Fibroblast of skin of right biceps (primary cell): ENCODE data around the gene GLIS1.
A peak's percentile ranks its signal among the peaks of the same experiment; 100 is the strongest.

ENCODE experiments used
- DNase-seq: peaks from one replicate; pipeline ENCODE4 v3.0.0-alpha.2; 2013

The GLIS1 gene

DNA sequence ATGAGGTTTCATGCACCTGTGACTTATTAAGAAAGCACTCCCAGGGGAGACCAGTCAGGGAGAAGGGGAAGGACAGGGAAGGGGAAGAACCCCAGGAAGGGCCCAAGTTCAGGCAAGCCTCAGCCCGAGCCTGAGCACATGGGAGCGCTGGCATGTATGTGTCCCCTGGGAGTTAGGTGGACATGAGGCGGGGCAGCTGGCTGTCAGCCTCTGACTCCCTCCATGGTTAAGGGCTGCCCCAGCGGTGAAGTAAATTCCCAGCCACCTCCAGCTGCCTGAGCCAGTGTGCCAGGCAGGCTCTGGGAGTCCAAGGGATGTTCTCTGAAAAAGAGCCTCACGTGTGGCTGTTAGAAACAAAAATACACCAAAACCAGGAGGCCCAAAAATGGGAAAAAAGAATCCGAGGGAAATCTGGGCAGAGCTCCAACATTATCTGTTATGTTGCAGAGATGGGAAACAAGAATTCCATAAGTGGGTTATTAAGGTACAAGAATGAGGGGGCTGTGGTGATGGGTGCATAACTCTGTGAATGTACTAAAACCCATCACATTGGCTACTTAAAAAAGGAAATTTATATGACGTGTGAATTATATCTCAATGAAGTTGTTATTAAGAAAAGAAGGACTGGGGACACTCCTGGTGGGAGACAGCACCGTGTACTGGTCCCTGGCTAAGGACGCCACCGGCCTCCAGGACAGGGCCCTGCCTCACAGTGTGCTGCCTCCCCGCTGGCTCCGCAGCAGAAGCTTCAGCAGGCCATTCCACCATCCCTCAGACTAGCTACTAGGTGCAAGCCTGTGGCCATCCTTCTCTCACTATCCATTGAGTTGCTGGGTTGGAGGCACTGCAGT, 261.1 kb downstream of the GLIS1 start:
- DNase-seq = peak; percentile 57

- no peak for DNase-seq
Observed at GRCh38 chr1:53476579-53476978, 262.4 kb downstream of the GLIS1 start.

- DNase-seq = no peak
Observed at GRCh38 chr1:53475664-53476063, 263.3 kb downstream of the GLIS1 start.

DNA sequence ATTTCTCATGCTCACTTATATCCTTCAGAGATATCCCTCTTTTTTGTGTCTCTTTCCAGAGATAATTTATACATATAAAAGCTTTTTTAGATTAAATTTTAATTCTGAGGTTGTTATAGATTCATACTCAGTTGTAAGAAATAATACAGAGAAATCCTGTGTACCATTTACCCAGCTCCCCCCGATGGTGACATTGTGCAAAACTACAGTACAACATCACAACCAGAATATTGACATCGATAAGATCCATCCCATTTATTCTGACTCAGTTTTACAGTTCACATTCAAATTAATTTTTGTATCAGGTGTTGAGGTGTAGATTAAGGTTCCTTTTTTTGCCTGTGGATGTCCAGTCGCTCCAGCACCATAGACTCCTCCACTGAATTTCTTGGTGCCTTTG, 265.5 kb downstream of the GLIS1 start:
- DNase-seq = no peak

DNA sequence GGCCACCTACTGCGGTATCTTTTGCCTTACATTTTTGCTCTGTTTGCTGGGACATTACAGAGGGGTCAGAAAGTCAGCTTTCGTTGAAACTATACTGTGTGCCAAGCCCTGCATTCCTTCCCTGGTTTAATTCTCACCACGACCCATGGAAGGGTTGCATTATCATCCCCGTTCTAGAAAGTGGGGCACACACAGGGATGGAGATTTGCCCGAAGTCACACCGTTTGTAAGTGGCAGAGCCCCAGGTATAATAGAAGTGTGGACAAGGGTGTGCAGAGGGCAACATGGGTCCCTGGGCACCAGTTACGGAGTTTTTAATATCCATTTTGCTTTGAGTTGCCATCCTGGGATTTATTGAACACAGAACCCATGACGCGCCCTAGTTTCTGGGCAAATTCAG, 268.0 kb downstream of the GLIS1 start:
- DNase-seq = no peak

- no peak for DNase-seq
Observed at GRCh38 chr1:53470584-53470983, 268.4 kb downstream of the GLIS1 start.

GRCh38 chr1:53470155-53470554, 268.8 kb downstream of the GLIS1 start:
- peak; percentile 78 for DNase-seq

DNA sequence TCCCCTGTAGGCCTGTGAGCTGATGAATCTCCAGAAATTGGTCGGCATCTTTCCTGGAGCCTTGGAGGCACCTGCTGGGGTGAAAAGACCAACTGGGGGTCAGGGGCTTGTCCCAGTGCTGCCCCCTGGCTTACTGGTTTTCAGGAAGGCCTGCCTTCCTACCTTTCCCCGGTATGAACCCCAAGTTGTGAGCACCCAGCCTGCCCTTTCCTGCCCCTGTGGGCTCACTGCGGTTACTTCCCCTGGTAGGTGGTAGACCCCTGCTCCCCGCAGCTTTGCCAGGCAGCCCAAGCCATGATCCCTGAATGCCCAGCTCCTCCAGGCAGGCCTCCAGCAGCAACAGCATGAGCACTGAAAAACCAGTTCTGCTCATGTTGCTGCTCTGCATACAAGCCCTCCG, 269.6 kb downstream of the GLIS1 start:
- no peak for DNase-seq

DNA sequence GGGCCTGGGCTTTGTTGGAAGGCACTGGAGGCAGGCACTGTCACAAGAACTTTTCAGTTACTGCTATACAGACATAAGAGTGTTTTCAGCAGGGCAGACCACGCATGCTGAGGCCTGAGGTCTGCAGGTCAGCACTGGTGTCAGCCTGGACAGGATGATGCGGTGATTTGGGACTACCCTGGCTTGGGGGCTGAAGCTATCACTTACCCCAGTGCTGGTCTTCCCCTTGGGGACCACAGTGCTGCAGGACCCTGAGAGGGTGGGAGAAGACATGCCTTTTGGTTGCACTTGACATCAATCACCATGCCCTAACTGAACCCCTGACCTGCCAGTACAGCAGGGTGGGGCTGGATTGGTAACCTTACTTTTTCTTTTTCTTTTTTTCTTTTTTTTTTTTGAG, 270.6 kb downstream of the GLIS1 start:
- no peak for DNase-seq

DNA sequence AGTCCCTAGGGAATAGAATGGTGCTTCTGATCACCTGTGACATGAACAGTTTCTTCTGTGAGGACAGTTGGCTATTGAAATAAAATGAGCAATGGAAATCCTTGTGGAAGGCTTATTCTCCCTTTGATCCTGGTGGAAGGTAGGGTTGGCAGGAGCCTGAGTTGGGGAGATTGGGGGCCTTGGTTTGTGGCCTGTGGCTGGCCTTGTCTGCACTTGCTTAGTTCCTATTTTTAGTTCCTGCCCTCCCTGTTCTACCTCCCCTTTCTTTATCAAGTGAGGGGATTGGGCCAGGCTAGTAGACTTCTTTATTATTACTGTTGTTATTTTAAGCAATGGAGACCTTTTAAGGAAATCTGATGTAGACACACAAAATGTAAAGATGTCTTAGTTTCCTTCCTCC, 271.6 kb downstream of the GLIS1 start:
- DNase-seq = no peak

DNA sequence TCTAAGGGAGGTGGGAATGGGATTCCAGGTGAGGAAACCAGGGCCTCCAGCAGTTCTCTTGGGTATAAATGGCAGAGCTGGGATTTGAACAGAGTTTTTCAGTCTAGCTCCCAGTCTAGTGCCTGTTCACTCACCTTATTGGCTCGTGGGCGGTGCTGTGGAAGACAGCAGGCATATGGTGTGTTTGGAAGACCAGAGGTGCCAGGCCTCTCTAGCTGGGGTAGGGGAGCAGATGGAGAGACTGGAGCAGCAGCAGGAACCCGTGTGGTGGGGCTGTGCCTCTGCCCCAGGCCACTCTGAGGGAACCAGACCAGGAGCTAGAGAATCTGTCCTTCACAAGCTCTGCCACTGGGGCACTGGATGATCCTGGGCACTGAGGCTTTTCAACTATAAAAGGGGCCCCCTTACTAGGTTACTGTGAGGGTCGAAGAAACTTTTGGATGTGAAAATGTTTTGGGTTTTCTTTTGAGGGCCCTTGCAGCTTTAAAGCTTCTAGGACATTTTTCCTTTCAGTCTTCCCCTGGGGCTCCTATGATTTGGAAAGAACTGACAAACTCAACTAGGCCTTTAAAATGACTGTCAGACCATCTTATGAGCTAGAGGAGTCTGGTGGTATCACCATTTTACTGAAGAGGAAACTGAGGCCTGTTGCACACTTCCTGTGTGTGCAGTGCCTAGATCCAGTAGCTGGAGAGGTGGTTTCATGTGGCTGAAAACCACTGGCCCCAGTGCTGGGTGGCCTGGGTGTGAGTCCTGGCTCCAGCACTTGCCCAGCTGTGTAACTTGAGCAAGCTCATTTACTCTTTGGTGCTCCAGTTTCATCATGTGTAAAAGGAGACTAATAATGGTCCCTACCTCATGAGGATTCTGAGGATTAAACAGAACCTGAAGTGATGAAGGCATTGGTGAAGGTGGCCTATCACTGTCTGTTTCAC, 273.7 kb downstream of the GLIS1 start:
- no peak for DNase-seq

DNA sequence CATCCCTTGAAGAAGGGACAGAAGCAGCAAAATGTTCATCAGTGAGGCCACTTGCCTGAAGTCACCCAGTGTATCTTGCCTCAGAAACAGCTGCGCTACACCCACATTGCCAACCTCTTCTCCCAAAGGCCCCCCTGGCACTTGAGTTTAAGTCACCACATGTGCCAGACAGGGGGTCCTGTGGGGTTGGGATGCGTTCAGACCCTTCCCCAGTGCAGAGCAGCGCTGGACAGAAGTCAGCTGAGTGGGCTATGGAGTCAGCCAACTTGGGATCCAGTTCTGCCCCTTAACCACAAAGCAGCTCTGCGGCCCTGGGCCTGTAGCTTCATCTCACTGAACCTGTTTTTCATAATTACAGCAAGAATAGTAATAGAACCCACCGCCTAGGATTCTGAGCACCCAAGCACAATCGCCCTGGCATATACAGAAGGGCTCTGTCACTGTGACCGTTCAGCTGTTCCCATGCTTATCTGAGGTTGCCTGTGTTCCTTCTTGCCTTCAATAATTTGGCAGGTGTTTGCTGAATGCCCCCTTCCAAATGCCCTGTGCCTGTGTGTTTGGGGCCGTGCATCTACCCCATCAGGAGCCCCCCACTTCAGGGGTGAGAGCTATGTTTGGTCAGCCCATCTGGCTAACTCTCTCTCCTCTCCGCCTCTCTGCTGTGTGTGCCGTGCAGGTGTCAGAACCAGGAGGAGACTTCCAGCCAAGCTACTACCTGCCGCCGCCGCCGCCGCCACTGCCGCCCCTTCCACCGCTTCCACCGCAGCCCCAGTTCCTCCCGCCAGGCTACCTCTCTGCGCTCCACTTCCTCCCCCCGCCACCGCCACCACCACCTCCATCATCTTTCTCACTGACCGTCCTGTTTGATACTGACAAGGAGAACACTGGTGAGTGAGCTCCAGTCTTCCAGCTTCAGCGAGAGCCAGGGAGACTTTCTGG, 274.7 kb downstream of the GLIS1 start:
- DNase-seq = no peak

DNA sequence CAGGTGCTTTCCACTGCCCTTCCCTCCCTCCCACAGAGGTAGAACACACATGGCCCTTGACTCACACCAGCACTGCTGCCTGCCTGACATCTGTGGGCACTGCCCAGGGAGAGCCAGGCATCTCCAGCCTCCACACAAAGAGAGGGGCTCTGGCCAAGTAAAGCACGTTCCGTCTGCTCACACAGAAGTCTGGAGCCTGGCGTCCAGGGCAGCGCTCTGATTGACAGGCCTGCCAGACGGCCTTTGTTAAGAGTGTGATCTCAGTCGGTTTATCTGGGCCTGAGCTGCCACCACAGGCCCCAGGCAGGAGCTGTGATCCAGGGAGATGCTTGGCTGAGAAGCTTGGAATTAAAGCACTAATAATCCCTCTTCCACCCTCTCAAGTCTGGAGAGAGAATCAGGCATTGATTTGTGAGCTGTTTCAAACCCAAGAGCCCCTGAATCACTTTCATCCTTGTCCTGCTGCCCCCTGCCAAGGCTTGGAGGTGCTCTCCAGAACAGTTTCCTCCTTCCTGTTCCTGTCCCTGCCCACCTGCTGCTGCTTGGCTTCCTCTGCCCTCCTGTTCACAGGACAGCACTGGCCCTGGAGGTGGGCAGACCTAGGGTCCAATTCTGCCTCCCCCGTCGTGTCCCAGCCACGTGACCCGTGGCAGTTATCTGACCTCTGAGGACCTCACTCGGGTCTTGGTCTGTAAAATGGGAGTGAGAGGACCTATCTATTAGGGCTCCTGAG, 276.0 kb downstream of the GLIS1 start:
- DNase-seq = no peak

DNA sequence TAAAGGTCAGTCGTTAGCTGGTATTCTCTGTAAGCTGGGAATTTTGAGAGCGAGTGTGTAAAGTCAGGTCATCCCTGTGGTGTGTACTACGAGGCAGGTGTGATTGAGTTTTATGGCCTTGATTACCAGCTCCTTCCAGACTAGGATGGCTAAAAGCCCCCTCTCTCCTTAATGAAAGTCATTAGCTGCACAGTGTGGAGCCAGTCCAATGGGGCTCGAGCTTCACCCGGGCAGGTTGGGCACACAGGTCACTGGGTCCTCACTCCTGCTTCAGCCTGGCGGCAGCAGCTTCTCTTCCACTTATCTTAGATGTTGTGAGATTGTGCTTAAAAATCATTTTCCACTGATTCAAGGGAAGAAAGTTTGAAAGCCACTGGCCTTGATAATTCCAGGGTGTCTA, 276.8 kb downstream of the GLIS1 start:
- no peak for DNase-seq

- DNase-seq = no peak
Observed at GRCh38 chr1:53461323-53462044, 277.5 kb downstream of the GLIS1 start.

DNA sequence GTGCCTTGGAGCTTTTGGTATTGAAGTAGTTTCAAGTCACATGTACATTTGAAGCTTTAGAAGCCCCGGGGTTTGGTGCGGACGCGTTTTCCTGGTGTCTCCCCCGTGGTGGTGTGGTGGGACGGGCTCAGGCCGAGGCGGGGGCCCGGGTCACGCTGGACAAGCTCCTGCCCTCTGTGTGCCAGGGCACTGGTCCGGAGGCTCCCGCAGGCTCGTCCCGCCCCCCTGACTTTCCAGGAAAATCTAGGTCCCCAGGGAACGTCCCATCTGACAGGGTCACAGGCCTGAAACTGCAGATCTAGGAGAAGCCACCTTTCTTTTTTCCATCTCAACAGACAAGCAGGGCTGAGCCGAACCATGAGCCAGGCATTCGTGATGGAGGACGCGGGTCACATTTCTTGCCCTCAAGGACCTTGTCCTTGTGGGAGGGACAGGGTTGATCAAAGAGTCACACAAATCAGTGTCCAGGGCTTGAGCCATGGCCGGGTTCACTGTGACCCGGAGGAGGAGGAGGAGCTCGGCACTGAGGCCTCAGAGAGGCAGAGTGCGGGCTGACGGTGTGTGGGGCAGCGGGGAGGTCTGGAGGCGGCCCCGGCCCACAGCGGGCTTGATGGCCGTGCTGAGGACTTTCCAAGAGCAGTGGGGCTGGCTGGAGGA, 278.2 kb downstream of the GLIS1 start:
- no peak for DNase-seq

- no peak for DNase-seq
Observed at GRCh38 chr1:53460211-53460634, 278.7 kb downstream of the GLIS1 start.

GRCh38 chr1:53459321-53460175, 279.4 kb downstream of the GLIS1 start, which contains the start of gene DMRTB1:
Gene DMRTB1, plus strand, starts transcription at chr1:53459399. Its CDS starts 55 bp downstream, at chr1:53459454.
- DNase-seq = no peak

DNA sequence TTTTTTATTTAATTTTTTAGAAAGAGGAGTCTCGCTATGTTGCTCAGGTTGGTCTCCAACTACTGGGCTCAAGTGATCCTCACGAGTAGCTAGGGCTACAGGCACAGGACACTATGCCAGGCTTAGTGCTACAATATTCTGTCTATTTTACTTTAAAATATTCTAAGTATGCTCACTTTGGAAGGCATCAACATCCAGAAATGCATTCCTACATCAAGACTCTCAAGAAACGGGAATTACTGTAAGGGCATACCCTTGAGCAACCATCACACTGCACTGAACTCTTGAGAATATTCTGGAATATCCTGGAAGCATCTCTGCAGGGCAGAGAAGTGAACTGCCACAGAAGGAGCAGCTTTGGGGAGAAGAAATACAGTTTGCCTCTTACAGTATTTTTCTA, 280.3 kb downstream of the GLIS1 start:
- no peak for DNase-seq
